Kidney glomerular epithelial cell (primary cell): Measurements from ENCODE around the gene SH3GL1.

Source experiments
- DNase-seq: peaks from one replicate; lab custom pipeline; 2025; lab: John Stamatoyannopoulos, UW

Gene SH3GL1

GRCh38 chr19:4400135-4400936 lies at the start of gene SH3GL1:
TSS of gene SH3GL1 (minus strand) at chr19:4400547. CDS start at chr19:4400368, 179 bp downstream.
- DNase-seq, result peak; percentile 96

GRCh38 chr19:4449639-4450028 lies 49.3 kb upstream of the SH3GL1 start:
- no peak for DNase-seq

- no peak for DNase-seq
These were observed 48.8 kb upstream of the SH3GL1 start for GRCh38 chr19:4449022-4449638.

GRCh38 chr19:4448147-4448985 lies 48.0 kb upstream of the SH3GL1 start:
- DNase-seq, result no peak

- no peak for DNase-seq
These were observed 47.2 kb upstream of the SH3GL1 start for GRCh38 chr19:4447327-4448146.

- DNase-seq, result no peak
These were observed 46.4 kb upstream of the SH3GL1 start for GRCh38 chr19:4446704-4447200.

GRCh38 chr19:4445963-4446703 lies 45.8 kb upstream of the SH3GL1 start:
- DNase-seq, result no peak

- DNase-seq, result no peak
These were observed 44.7 kb upstream of the SH3GL1 start for GRCh38 chr19:4444765-4445741.

GRCh38 chr19:4443966-4444764 lies 43.8 kb upstream of the SH3GL1 start:
- no peak for DNase-seq

- no peak for DNase-seq
These were observed 42.8 kb upstream of the SH3GL1 start for GRCh38 chr19:4443188-4443587.

GRCh38 chr19:4442819-4443146 lies 42.4 kb upstream of the SH3GL1 start:
- DNase-seq, result no peak

GRCh38 chr19:4441994-4442818 lies 41.9 kb upstream of the SH3GL1 start:
- no peak for DNase-seq

GRCh38 chr19:4439243-4439642 lies 38.9 kb upstream of the SH3GL1 start:
- no peak for DNase-seq

GRCh38 chr19:4437103-4437502 lies 36.8 kb upstream of the SH3GL1 start:
- DNase-seq, result no peak

GRCh38 chr19:4436231-4436630 lies 35.9 kb upstream of the SH3GL1 start:
- no peak for DNase-seq

GRCh38 chr19:4434391-4434790 lies 34.0 kb upstream of the SH3GL1 start:
- DNase-seq, result no peak

- DNase-seq, result no peak
These were observed 32.7 kb upstream of the SH3GL1 start for GRCh38 chr19:4432918-4433506.
